GM18909 (cell line): Measurements from ENCODE around the gene ABCE1.

Experiments used
- ATAC-seq: cut with Tn5 transposase; IDR thresholded peaks from one replicate; pipeline ENCODE4 v1.9.1; 2021; ENCODE audit warnings: mild to moderate bottlenecking; ENCODE audit not compliant: unreplicated experiment, poor library complexity

The ABCE1 gene

DNA sequence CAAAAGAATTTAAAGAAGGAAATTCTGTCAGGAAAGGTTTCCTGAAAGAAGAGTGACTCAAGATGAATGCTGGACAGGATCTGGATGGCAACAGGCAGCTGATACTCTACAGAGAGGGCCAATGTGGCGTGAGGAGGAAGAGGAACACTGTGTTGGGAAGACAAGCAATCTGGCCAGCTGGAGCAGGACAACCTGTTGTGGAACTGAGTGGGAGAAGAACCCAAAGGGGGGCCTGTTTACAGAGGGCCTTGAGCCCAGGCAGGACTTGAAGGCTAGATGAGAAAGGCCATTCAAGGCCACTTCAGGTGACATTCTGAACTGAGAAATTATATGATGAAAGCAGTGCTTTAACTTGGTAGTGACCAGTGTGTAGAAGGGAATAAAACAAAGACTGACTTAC is 73.8 kb downstream of the ABCE1 start:
- ATAC-seq: no peak

DNA sequence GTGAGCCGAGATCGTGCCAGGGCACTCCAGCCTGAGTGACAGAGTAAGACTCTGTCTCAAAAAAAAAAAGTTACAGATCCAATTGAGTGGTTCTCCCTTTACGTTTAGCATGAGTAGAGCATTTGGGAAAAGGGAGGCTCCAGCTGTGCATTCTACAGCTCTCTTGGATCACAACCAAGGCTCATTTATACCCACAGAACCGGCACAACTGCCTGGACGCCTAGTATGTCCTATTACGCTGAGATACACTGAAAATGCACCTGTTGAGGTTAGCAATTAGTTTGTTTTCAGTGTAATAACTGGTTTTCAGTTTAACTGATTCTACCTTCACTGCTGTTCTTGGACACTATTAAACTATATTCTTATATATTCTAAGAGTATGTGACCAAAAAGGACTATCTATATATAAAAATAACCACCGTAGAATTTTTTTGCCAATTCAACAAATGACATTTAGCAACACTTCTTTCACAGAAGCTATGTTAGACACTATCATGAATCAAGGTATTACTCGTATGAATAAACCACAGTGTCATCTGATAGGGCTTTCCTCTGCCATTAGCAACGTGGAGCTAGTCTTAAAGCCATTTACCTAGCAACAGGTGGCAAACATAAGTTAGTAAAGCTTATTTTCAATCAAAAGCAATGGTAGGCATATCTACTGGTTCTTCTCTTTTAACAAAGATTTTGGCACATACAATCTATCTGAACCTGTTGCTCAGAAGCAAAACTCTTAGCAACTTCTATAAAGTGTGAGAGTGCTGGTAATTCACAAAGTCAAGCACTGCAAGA is 78.7 kb downstream of the ABCE1 start:
- ATAC-seq: no peak

DNA sequence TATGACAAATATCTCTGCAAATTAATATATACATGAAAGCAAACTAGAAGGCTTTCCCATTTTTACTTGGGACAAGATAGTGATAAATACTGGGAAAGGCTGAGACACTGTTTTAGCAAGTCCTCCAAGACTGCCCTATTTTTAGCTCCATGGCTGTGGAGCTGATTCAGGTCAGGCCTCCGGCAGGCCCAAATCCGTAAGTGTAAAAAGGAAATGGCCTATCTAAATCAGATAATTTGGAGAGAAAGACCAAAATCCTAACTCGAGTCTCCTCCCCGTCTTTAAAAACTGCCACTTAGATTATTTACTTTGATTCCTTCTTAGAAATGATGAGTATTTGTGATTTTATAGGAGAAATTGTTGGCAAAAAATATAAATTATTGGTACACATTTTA is 79.4 kb downstream of the ABCE1 start:
- ATAC-seq: no peak

DNA sequence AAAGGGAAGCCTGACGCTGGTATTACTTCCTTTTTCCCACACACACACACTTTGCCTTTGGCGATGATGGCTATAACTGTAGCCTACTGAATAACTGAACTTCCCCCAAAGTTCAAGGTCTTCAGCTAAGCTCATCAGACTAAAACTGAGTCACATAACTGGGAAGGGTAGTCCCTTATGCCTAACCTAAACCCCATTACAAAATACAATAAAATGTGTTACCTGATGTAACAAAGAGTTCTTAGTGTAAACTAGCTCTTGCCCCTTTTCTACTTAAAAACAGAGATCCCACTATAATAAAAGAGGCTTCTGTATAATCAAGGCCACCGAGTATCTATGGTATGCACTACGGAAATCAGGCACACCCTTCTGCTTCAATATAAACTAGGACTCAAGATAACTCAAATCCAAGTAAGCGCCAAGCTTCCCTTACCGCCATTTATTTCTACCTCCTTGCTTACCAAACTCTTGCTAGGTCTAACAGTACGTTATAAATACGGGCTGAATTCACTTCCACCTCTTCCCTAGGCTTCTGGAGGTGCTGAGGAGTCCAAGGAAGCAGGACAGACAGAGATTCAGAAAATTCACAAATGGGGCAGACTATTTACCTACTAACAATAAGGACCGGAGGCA is 79.9 kb downstream of the ABCE1 start:
- no peak for ATAC-seq

DNA sequence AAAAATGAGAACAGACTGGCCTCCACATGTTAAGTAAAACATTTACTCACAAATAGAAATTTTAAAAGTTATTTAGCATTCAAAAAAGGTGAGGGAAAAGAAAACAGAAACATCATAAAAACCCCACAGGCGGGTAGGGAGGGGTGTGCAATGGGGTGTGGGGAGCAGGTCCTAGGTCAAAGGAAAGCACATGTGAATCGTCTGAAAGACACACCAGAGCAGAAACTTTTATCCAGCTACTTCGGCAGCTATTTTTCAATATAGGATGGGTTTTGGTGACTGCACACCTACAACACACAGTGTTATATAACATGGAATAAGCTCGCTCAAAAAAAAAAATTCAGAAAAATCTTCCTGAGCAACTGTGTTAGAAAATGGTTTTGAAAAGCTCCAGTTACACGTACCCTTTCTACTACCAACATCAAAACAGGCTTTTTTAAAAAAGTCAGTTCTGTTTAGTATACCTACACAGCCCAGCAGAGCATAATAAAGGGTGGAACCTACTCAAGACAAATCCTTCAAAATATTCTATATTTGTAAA is 80.7 kb downstream of the ABCE1 start:
- no peak for ATAC-seq
